Colonic mucosa (tissue), 4 donors: ENCODE results near the gene GUSB. TPM values are rescaled to one million over a fixed set of nuclear protein-coding genes. Genes with fewer than 3 reads are reported as not detected.
"Not testable (repeated sequence)": the region's sequence is repeated elsewhere in the genome, so short reads cannot be mapped to it uniquely, and the experiment has no call there.

ENCODE experiments used
- DNase-seq: peaks from one replicate; pipeline ENCODE4 v3.0.0-alpha.2; 2020
- H3K27ac ChIP-seq: fragments of 200-600 bp; one replicate; pipeline ENCODE4 v1.8.0; 2021
- H3K27me3 ChIP-seq: fragments of 200-600 bp; one replicate; pipeline ENCODE4 v1.8.0; 2021
- H3K36me3 ChIP-seq: fragments of 200-600 bp; one replicate; pipeline ENCODE4 v1.8.0; 2021
- H3K4me1 ChIP-seq: fragments of 200-600 bp; one replicate; pipeline ENCODE4 v1.8.0; 2021; ENCODE audit warnings: mild to moderate bottlenecking
- H3K4me3 ChIP-seq: fragments of 200-600 bp; one replicate; pipeline ENCODE4 v1.8.0; 2021
- H3K9ac ChIP-seq, 2 donors: one replicate each; pipeline ENCODE4 v1.7.0; 2013; ENCODE audit warnings: control low read depth in 2 of 2, low read depth in 2 of 2, low read length in 2 of 2
- H3K9me3 ChIP-seq: fragments of 200-600 bp; one replicate; pipeline ENCODE4 v1.8.0; 2021
- CTCF ChIP-seq: fragments of 200-600 bp; IDR thresholded peaks from one replicate; pipeline ENCODE4 v1.8.0; 2022; ENCODE audit warnings: antibody characterized with exemption, mild to moderate bottlenecking
- intact Hi-C: fragments of 100-400 bp; cut with DNase I; formaldehyde crosslinking; loops from one replicate; pipeline ENCODE4 v1.14.1; 2022
- total RNA-seq, 2 donors: library from RNA; stranded (reverse); fragmentation: NEBNext Ultra II Directional in 1 of 2; extraction: Animal tissue kit (Norgen Biotek cat#: 25700) in 1 of 2; gene quantifications; one replicate each; pipeline ENCODE4 v1.2.1, GENCODE V29; 2021
- donor health status: healthy.
- donor health status: DM: no; HTN: no; CAD: no.
- donor health status: DM: no; HTN: no; CAD: no.

The GUSB gene
- total RNA-seq, 2 donors from 2014 or later = 63.7 to 80.0 TPM

GRCh38 chr7:65994984-65995383 is 13.0 kb upstream of the GUSB start:
- H3K9ac ChIP-seq, intact Hi-C loops, DNase-seq: not testable (repeated sequence)

DNA sequence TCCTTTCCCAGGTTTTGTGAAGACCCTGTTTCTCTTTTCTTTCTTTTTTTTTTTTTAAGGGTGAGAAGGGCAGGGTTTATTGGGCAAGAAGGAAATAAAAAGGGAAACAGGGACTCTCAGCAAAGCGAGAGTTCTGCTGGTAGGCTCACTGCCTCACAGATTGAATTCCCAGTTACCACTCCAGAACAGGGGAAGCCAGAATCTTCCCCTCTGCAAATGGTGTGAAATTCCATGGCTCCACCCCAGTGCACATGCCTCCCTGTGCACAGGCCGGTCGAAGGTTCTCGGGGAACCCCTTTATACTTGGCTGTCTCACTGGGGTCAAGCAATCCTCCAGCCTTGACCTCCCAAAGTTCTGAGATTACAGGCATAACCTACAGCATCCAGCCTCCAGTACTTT is 10.5 kb upstream of the GUSB start:
- Histone ChIP-seq H3K27ac (no peak overlapping the region), H3K9me3 (no peaks in the 10 kb centered on the region), H3K9ac (no peak overlapping the region), H3K36me3 (no peaks in the 10 kb centered on the region), H3K4me3 (no peak overlapping the region), H3K4me1 (no peaks in the 10 kb centered on the region), H3K27me3 (no peaks in the 10 kb centered on the region)
- DNase-seq = no peak
- TF ChIP-seq CTCF = no peak
- intact Hi-C loops = no loop called here

More at GRCh38 chr7:65994984-65995383, 13.0 kb upstream of the GUSB start:
- H3K27me3 ChIP-seq, H3K9me3 ChIP-seq, H3K27ac ChIP-seq, H3K4me3 ChIP-seq, H3K36me3 ChIP-seq, H3K4me1 ChIP-seq: not testable (repeated sequence)

- DNase-seq, H3K36me3 ChIP-seq, H3K9ac ChIP-seq, H3K9me3 ChIP-seq, H3K27ac ChIP-seq, intact Hi-C loops, H3K27me3 ChIP-seq, H3K4me1 ChIP-seq, H3K4me3 ChIP-seq: not testable (repeated sequence)
These were observed 9.8 kb upstream of the GUSB start for GRCh38 chr7:65991829-65992228.

- Histone ChIP-seq H3K36me3 (no peaks in the 10 kb centered on the region), H3K4me1 (no peaks in the 10 kb centered on the region), H3K9me3 (no peaks in the 10 kb centered on the region), H3K9ac (no peak overlapping the region), H3K27ac (no peak overlapping the region), H3K4me3 (no peak overlapping the region), H3K27me3 (no peaks in the 10 kb centered on the region)
- intact Hi-C loops = no loop called here
- TF ChIP-seq CTCF = no peak
- no peak for DNase-seq
These were observed 7.7 kb upstream of the GUSB start for GRCh38 chr7:65989694-65990080.

- DNase-seq, H3K27me3 ChIP-seq, H3K36me3 ChIP-seq, intact Hi-C loops, H3K9me3 ChIP-seq, H3K27ac ChIP-seq, H3K4me3 ChIP-seq, H3K9ac ChIP-seq, H3K4me1 ChIP-seq: not testable (repeated sequence)
These were observed 6.5 kb upstream of the GUSB start for GRCh38 chr7:65988503-65988902.

- intact Hi-C loops = no loop called here
- Histone ChIP-seq H3K9me3 (no peaks in the 10 kb centered on the region), H3K27me3 (no peaks in the 10 kb centered on the region), H3K4me3 (no peak overlapping the region), H3K27ac (no peak overlapping the region), H3K36me3 (no peaks in the 10 kb centered on the region), H3K9ac (no peak overlapping the region), H3K4me1 (no peaks in the 10 kb centered on the region)
- no peak for TF ChIP-seq CTCF
- DNase-seq = no peak
These were observed 6.1 kb upstream of the GUSB start for GRCh38 chr7:65988084-65988483.

- no peak overlapping the region for H3K4me3 ChIP-seq
- no peaks in the 10 kb centered on the region for H3K36me3 ChIP-seq
- H3K9me3 ChIP-seq = no peaks in the 10 kb centered on the region
- no peak for TF ChIP-seq CTCF
- intact Hi-C loops = no loop called here
- H3K27ac ChIP-seq = no peak overlapping the region
- H3K9ac ChIP-seq = no peak overlapping the region
- peaks cover 5% of the 10 kb centered on the region for H3K4me1 ChIP-seq
- H3K27me3 ChIP-seq = no peaks in the 10 kb centered on the region
- DNase-seq = no peak
These were observed 2.1 kb upstream of the GUSB start for GRCh38 chr7:65983965-65984658.
